AG04449 (cell line): ENCODE results near the gene KLF12.
A peak's percentile ranks its signal among the peaks of the same experiment; 100 is the strongest.

Experiments used
- CTCF ChIA-PET: fragments of 350-600 bp; formaldehyde crosslinking; extraction: SDS; loops from one replicate; lab custom pipeline; 2021; ENCODE audit warnings: antibody characterized with exemption; lab: Yijun Ruan, JAX
- POLR2A ChIA-PET: fragments of 400-600, 350-600 bp; formaldehyde crosslinking; extraction: SDS; loops from one replicate; lab custom pipeline; 2020; ENCODE audit warnings: antibody characterized with exemption, inconsistent platforms; lab: Yijun Ruan, JAX
- DNase-seq: peaks from one replicate; pipeline ENCODE4 v3.0.0-alpha.2; 2010; ENCODE audit warnings: low read depth, low spot score
- H3K4me3 ChIP-seq: 2 replicates; pipeline ENCODE4 v1.5.1; 2011; ENCODE audit warnings: low read depth, mild to moderate bottlenecking, control low read depth, low read length
- TF ChIP-seq, protein P1 (sequence below): IDR thresholded peaks from one replicate; pipeline ENCODE4 v1.5.1; 2011; ENCODE audit warnings: mild to moderate bottlenecking, moderate library complexity, low read length, control low read depth, inconsistent platforms; ENCODE audit not compliant: insufficient read depth; ENCODE audit errors: missing control alignments

The KLF12 gene

GRCh38 chr13:74134221-74134776 is at the start of gene KLF12:
KLF12 (minus strand) TSS chr13:74134404.
- peak within 1 kb of the TSS; percentile 84 for H3K4me3 ChIP-seq
- TF ChIP-seq, protein P1, sequence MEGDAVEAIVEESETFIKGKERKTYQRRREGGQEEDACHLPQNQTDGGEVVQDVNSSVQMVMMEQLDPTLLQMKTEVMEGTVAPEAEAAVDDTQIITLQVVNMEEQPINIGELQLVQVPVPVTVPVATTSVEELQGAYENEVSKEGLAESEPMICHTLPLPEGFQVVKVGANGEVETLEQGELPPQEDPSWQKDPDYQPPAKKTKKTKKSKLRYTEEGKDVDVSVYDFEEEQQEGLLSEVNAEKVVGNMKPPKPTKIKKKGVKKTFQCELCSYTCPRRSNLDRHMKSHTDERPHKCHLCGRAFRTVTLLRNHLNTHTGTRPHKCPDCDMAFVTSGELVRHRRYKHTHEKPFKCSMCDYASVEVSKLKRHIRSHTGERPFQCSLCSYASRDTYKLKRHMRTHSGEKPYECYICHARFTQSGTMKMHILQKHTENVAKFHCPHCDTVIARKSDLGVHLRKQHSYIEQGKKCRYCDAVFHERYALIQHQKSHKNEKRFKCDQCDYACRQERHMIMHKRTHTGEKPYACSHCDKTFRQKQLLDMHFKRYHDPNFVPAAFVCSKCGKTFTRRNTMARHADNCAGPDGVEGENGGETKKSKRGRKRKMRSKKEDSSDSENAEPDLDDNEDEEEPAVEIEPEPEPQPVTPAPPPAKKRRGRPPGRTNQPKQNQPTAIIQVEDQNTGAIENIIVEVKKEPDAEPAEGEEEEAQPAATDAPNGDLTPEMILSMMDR, result no peak
- DNase-seq, result peak; percentile 67
- POLR2A ChIA-PET, result interaction anchor here (0.8 kb wide), 1 partner anchor 73 kb away, joined by 3 read pairs; no protein-coding TSS in a partner anchor
- CTCF ChIA-PET, result interaction anchor here (1.1 kb wide), 1 partner anchor 154 kb away, joined by 4 read pairs; no protein-coding TSS in a partner anchor

GRCh38 chr13:74182491-74182890 is 48.3 kb upstream of the KLF12 start:
- no peak overlapping the region for H3K4me3 ChIP-seq
- no peak for DNase-seq
- TF ChIP-seq, protein P1, result no peak
- CTCF ChIA-PET, result no interaction called here
- POLR2A ChIA-PET, result no interaction called here

- no peak for DNase-seq
- TF ChIP-seq, protein P1, result no peak
- ChIA-PET POLR2A (no interaction called here), CTCF (no interaction called here)
- H3K4me3 ChIP-seq, result no peak overlapping the region
Measured at GRCh38 chr13:74174810-74175209, 40.6 kb upstream of the KLF12 start.

GRCh38 chr13:74173822-74174221 is 39.6 kb upstream of the KLF12 start:
- ChIA-PET CTCF (no interaction called here), POLR2A (no interaction called here)
- H3K4me3 ChIP-seq, result no peak overlapping the region
- no peak for DNase-seq
- TF ChIP-seq, protein P1, result no peak

- CTCF ChIA-PET, result no interaction called here
- TF ChIP-seq, protein P1, result no peak
- POLR2A ChIA-PET, result no interaction called here
- DNase-seq, result no peak
- H3K4me3 ChIP-seq, result no peak overlapping the region
Measured at GRCh38 chr13:74171641-74172040, 37.4 kb upstream of the KLF12 start.

GRCh38 chr13:74169676-74170075 is 35.5 kb upstream of the KLF12 start:
- no peak for DNase-seq
- TF ChIP-seq, protein P1, result no peak
- H3K4me3 ChIP-seq, result no peak overlapping the region
- CTCF ChIA-PET, result interaction anchor here (0.9 to 1.2 kb wide), 2 partner anchors 10 to 17 kb away, joined by 3 read pairs; no protein-coding TSS in a partner anchor
- POLR2A ChIA-PET, result no interaction called here
